ENCODE results near the gene LARGE2. TPM values are rescaled to one million over a fixed set of nuclear protein-coding genes. Genes with fewer than 3 reads are reported as not detected.
"Not testable (repeated sequence)": the region's sequence is repeated elsewhere in the genome, so short reads cannot be mapped to it uniquely, and the experiment has no call there.

Gene LARGE2
- total RNA-seq, 1 donor from 2014 or later: not detected

DNA sequence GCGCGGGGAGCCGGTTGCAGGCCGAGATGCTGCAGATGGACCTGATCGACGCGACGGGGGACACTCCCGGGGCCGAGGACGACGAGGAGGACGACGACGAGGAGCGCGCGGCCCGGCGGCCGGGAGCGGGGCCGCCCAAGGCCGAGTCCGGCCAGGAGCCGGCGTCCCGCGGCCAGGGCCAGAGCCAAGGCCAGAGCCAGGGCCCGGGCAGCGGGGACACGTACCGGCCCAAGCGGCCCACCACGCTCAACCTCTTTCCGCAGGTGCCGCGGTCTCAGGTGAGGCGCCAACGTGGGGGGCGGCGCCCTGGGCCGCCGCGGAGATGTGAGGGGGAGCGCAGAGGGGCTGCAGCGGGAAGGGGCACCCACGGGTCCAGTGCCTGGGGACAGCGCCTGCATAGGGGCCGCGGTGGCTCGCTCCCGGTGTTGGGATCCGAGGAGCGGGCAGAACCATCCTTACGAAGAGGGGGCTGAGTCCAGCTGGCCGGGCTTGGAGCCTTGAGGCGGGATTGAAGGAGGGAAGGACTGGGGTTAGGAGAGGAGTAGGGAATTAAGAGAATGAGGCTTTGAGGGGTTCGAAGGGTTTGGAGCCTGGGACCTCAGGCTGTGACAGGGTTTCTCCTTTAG lies 22.2 kb upstream of the LARGE2 start:
- intact Hi-C loops (cut with micrococcal nuclease); H3K27ac Mint-ChIP-seq; H3K4me1 Mint-ChIP-seq (ENCODE audit: low read depth); DNase-seq (ENCODE audit: low spot score); H3K36me3 Mint-ChIP-seq (ENCODE audit: low read depth); H3K9me3 Mint-ChIP-seq: not testable (repeated sequence)
- Mint-ChIP-seq H3K4me3 (peak overlapping the region; percentile 63), H3K27me3 (ENCODE audit: insufficient read depth) (peaks cover 30% of the 10 kb centered on the region)

DNA sequence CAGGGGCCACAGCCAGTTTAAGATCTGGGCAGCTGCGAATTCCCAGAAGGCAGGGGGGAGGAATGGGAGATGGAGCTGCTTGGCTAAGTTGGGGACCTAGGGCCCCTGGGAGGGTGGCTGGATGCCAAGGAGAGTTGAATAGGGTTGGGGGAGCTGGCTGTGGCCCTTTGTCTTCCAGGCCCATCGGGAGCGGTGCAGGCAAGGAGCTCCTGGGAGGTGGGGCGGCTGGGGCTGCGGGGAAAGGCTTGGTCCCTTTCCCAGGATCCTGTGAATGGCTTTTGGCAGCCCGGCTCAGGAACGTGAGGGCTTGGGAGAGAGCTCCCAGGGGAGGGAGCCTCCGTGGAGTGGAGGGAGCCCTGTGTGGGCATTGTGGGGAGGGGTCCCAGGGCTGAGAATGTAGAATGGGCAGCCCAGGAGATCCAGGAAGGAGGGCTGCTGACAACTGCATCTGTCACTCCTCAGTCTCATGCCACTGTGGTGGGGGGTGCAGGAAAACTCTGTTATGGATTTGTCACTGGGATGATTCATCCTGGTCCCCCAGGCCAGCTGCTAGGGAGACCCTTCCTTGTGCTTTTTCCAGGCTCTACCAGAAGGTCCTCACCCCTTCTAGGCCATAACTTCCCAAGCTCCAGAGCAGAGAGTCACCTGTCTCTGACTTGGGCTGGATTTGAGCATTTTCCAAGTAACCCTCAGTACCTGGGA lies 21.4 kb upstream of the LARGE2 start:
- Mint-ChIP-seq H3K4me1 (ENCODE audit: low read depth) (no peaks in the 10 kb centered on the region), H3K36me3 (ENCODE audit: low read depth) (no peaks in the 10 kb centered on the region), H3K9me3 (no peaks in the 10 kb centered on the region), H3K4me3 (peak overlapping the region; percentile 63), H3K27me3 (ENCODE audit: insufficient read depth) (peaks cover 28% of the 10 kb centered on the region), H3K27ac (no peak overlapping the region)
- no peak for DNase-seq (ENCODE audit: low spot score)
- intact Hi-C loops (cut with micrococcal nuclease): no loop called here

DNA sequence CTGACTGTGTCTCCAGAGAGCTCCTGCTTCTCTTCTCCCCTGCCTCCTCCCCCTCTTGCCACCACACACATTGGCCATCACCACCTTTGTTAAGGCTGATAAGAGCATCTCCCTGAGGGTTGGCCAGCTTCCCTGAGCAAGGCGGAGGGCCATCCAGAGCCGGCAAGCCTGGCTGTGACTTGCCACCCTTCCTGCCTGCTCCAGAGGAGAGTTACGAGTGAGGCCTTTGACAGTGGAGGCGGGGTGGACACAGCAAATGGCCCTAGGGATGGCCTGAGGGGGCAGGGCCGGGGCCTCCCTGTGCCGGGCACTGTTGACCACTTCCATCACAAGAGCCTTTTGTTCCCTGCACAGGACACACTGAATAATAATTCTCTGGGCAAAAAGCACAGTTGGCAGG lies 20.8 kb upstream of the LARGE2 start:
- intact Hi-C loops (cut with micrococcal nuclease): no loop called here
- no peaks in the 10 kb centered on the region for H3K36me3 Mint-ChIP-seq (ENCODE audit: low read depth)
- no peaks in the 10 kb centered on the region for H3K4me1 Mint-ChIP-seq (ENCODE audit: low read depth)
- H3K27ac Mint-ChIP-seq: no peak overlapping the region
- DNase-seq (ENCODE audit: low spot score): no peak
- no peaks in the 10 kb centered on the region for H3K9me3 Mint-ChIP-seq
- H3K4me3 Mint-ChIP-seq: no peak overlapping the region
- peaks cover 24% of the 10 kb centered on the region for H3K27me3 Mint-ChIP-seq (ENCODE audit: insufficient read depth)

DNA sequence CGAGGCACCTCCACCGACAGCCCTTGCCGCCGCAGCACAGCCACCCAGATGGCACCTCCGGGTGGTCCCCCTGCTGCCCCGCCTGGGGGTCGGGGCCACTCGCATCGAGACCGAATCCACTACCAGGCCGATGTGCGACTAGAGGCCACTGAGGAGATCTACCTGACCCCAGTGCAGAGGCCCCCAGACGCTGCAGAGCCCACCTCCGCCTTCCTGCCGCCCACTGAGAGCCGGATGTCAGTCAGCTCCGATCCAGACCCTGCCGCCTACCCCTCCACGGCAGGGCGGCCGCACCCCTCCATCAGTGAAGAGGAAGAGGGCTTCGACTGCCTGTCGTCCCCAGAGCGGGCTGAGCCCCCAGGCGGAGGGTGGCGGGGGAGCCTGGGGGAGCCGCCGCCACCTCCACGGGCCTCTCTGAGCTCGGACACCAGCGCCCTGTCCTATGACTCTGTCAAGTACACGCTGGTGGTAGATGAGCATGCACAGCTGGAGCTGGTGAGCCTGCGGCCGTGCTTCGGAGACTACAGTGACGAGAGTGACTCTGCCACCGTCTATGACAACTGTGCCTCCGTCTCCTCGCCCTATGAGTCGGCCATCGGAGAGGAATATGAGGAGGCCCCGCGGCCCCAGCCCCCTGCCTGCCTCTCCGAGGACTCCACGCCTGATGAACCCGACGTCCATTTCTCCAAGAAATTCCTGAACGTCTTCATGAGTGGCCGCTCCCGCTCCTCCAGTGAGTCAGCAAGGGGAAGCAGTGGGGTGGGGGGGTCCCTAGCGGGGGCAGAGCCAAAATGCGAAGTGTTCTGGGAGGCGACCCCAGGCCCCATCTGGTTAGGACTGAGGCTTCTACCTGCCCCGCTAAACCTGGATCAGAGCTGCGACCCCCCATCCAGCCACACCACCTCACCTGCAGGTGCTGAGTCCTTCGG lies 19.7 kb upstream of the LARGE2 start:
- Mint-ChIP-seq H3K4me1 (ENCODE audit: low read depth) (no peaks in the 10 kb centered on the region), H3K4me3 (no peak overlapping the region), H3K9me3 (no peaks in the 10 kb centered on the region), H3K27ac (no peak overlapping the region), H3K36me3 (ENCODE audit: low read depth) (no peaks in the 10 kb centered on the region), H3K27me3 (ENCODE audit: insufficient read depth) (peaks cover 24% of the 10 kb centered on the region)
- intact Hi-C loops (cut with micrococcal nuclease): no loop called here
- no peak for DNase-seq (ENCODE audit: low spot score)

DNA sequence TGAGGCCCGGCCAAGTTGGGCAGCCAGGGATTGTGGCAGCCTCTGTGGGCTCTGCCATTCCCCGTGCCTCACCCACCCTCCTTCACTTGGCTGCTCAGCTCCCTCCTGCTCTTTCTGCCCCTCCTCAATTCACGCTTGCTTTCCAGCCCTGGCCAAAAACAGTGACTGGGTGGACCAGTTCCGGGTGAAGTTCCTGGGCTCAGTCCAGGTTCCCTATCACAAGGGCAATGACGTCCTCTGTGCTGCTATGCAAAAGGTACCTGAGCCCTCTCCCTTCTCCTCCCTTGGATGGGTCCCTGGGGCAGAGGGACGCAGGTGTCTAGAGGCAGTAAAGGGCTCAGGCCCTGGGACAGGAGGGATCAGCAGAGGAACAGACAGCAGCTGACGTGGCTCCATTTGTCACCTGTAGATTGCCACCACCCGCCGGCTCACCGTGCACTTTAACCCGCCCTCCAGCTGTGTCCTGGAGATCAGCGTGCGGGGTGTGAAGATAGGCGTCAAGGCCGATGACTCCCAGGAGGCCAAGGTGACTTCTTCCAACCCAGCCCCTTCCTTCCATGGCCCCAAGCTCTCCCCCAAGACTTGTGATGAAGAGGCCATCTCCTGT lies 18.0 kb upstream of the LARGE2 start:
- Mint-ChIP-seq H3K27me3 (ENCODE audit: insufficient read depth) (peaks cover 13% of the 10 kb centered on the region), H3K36me3 (ENCODE audit: low read depth) (no peaks in the 10 kb centered on the region), H3K4me3 (no peak overlapping the region), H3K27ac (no peak overlapping the region), H3K9me3 (no peaks in the 10 kb centered on the region), H3K4me1 (ENCODE audit: low read depth) (no peaks in the 10 kb centered on the region)
- intact Hi-C loops (cut with micrococcal nuclease): no loop called here
- no peak for DNase-seq (ENCODE audit: low spot score)

DNA sequence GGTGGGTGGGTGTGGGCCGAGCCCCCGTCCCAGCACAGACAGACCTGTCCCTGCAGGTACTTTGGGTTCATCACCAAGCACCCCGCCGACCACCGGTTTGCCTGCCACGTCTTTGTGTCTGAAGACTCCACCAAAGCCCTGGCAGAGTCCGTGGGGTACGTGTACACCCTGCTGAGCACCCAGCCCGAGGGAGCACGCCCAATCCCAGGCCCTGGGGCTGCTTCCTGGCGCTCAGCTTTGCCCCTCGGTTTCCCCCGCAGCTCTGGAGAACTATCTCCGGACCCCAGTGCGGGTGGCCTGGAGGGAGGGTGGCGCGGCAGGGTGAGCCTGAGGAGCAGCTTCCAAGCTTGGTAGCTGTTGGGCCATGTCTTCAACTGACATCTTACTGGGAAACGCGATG lies 17.4 kb upstream of the LARGE2 start:
- Mint-ChIP-seq H3K4me1 (ENCODE audit: low read depth) (no peaks in the 10 kb centered on the region), H3K9me3 (no peaks in the 10 kb centered on the region), H3K36me3 (ENCODE audit: low read depth) (no peaks in the 10 kb centered on the region), H3K27ac (no peak overlapping the region), H3K4me3 (no peak overlapping the region), H3K27me3 (ENCODE audit: insufficient read depth) (peaks cover 13% of the 10 kb centered on the region)
- intact Hi-C loops (cut with micrococcal nuclease): no loop called here
- DNase-seq (ENCODE audit: low spot score): no peak

DNA sequence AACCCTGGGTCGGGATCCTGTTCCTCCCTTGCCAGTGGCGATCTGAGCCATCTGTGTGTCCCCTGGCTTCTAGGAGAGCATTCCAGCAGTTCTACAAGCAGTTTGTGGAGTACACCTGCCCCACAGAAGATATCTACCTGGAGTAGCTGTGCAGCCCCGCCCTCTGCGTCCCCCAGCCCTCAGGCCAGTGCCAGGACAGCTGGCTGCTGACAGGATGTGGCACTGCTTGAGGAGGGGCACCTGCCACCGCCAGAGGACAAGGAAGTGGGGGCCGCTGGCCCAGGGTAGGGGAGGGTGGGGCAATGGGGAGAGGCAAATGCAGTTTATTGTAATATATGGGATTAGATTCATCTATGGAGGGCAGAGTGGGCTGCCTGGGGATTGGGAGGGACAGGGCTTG lies 16.9 kb upstream of the LARGE2 start:
- intact Hi-C loops (cut with micrococcal nuclease): not testable (repeated sequence)
- H3K27me3 Mint-ChIP-seq (ENCODE audit: insufficient read depth): peaks cover 11% of the 10 kb centered on the region

DNA sequence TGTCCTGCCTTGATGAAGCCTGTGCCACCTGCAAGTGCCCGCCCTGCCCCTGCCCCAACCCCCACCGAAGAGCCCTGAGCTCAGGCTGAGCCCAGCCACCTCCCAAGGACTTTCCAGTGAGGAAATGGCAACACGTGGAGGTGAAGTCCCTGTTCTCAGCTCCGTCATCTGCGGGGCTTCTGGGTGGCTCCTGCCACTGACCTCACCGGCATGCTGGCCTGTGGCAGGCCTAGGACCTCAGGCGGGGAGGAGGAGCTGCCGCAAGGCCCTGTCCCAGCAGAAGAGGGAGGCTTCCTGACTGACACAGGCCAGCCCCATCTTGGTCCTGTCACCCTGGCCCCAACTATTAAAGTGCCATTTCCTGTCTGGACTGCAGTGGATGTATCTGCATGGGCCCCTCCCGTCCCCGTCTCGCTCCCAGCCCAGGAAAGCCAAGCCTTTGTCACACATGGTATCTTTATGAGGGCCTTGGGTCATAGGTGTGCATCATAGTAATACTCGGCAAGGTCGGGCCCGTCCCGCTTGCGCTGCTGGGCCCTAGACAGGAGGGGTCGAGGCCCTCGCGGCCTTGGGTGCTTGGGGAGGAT lies 16.3 kb upstream of the LARGE2 start:
- H3K9me3 Mint-ChIP-seq: no peaks in the 10 kb centered on the region
- H3K4me1 Mint-ChIP-seq (ENCODE audit: low read depth): no peaks in the 10 kb centered on the region
- H3K27ac Mint-ChIP-seq: no peak overlapping the region
- intact Hi-C loops (cut with micrococcal nuclease): no loop called here
- peaks cover 5% of the 10 kb centered on the region for H3K27me3 Mint-ChIP-seq (ENCODE audit: insufficient read depth)
- DNase-seq (ENCODE audit: low spot score): no peak
- peaks cover 2% of the 10 kb centered on the region for H3K36me3 Mint-ChIP-seq (ENCODE audit: low read depth)
- no peak overlapping the region for H3K4me3 Mint-ChIP-seq

More for the DNA sequence above, 16.9 kb upstream of the LARGE2 start:
- not testable (repeated sequence) for H3K9me3 Mint-ChIP-seq; H3K4me3 Mint-ChIP-seq; DNase-seq (ENCODE audit: low spot score); H3K4me1 Mint-ChIP-seq (ENCODE audit: low read depth); H3K27ac Mint-ChIP-seq; H3K36me3 Mint-ChIP-seq (ENCODE audit: low read depth)

DNA sequence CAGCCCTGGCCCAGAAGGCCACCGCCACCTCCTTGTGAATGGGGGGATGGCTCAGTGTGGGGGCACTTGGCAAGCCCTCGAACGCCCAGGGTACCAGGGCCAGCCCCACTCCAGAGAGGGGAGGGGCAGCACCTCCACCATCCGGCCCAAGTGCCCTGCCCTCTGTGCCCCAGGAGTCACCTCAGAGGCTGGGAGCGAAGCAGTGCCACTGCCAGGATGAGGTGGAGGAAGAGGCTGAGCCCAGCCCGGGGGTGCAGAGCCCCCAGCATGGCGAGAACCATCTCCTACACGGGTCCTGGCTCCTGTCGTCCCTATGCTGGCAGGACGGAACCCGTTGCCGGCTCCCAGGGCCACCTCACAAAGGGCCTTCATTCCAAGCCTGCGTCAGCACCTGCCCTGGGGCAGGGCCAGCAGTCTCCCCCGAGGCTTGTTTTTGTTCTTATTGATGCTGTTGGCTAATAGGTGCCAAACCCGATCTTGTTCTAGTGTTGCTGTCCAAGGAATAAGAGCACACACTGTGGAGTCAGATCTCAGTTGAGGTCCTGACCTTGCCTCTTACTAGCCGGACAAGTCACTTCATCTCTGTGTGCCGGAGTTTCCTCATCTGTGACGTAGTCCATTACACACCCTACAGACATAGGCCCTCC lies 15.4 kb upstream of the LARGE2 start, which contains the start of gene FREY1:
Gene FREY1, minus strand, starts transcription at position 307 of the 647 bp plus-strand sequence. Its CDS starts 26 bp downstream, at position 281.
- H3K27me3 Mint-ChIP-seq (ENCODE audit: insufficient read depth): no peaks in the 10 kb centered on the region
- no peaks in the 10 kb centered on the region for H3K4me1 Mint-ChIP-seq (ENCODE audit: low read depth)
- no peak for DNase-seq (ENCODE audit: low spot score)
- peaks cover 3% of the 10 kb centered on the region for H3K36me3 Mint-ChIP-seq (ENCODE audit: low read depth)
- intact Hi-C loops (cut with micrococcal nuclease): no loop called here
- no peak within 1 kb of the TSS for H3K27ac Mint-ChIP-seq
- H3K9me3 Mint-ChIP-seq: no peaks in the 10 kb centered on the region
- H3K4me3 Mint-ChIP-seq: no peak within 1 kb of the TSS

DNA sequence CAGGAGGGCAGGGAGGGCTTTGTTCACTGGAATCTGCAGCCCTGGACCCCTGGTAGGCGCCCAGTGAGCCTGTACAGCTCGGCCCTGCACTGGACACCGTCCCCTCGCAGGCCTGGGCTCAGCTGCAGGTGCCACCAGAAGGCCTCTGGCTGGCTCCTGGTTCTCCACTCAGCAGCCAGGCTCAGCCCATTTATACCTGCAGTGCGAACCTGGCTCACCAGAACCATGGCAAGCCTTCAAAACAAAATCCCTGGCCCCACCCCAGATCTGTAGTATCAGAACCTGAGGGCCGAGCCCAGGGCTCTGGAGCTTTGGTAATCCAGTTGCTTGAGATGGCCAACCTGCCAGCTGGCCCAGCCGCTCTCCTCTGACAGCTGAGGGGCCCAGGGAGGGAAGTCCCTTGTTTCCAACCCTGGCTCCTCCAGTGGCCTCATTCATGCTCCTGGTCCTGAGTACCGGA lies 14.5 kb upstream of the LARGE2 start:
- no peak overlapping the region for H3K27ac Mint-ChIP-seq
- no peaks in the 10 kb centered on the region for H3K4me1 Mint-ChIP-seq (ENCODE audit: low read depth)
- DNase-seq (ENCODE audit: low spot score): no peak
- no peaks in the 10 kb centered on the region for H3K9me3 Mint-ChIP-seq
- intact Hi-C loops (cut with micrococcal nuclease): no loop called here
- H3K4me3 Mint-ChIP-seq: no peak overlapping the region
- no peaks in the 10 kb centered on the region for H3K27me3 Mint-ChIP-seq (ENCODE audit: insufficient read depth)
- H3K36me3 Mint-ChIP-seq (ENCODE audit: low read depth): peaks cover 3% of the 10 kb centered on the region

DNA sequence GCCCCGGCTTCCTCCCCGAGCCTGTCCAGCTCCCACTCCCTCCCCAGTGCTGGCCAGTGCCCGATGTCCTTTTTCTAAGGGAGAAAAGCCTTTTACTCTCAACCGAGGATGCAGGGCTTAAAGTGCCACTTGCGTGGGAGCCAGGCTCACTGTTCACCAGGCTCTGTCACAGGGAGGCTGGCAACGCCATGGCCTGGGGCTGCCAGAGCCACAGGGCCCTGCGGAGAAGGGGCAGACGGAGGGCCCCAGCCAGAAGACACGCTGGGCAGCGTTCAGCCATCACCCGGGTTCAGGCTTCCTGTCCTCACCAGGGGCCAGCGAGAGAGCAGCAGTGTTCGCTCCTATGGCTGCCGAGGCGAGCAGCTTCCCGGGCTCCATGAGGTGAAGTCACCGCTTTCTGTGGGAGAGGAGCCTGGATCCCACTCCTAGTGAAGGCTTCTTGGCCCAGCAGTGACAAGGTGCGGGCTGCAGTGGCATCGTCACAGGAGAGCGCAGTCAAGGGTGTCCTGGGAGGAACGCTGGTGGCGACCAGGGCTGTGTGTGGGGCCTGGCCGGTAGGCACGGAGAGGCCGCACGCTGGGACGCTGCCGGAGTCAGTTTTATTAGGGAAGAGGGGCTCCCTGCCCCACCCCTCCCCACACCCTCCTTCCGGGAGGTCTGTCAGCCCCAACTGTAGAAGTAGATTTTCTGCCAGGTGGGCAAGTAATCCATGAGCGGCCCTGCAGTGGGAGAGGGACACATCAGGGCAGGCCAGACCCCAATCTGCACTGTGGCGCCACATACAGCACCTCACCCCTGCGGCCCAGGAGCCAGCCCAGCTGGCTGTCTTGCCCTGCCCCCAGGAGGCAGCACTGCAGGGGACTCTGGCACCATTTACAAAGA lies 12.6 kb upstream of the LARGE2 start:
- Mint-ChIP-seq H3K4me1 (ENCODE audit: low read depth) (no peaks in the 10 kb centered on the region), H3K27me3 (ENCODE audit: insufficient read depth) (no peaks in the 10 kb centered on the region), H3K36me3 (ENCODE audit: low read depth) (peaks cover 5% of the 10 kb centered on the region), H3K27ac (no peak overlapping the region), H3K4me3 (no peak overlapping the region), H3K9me3 (no peaks in the 10 kb centered on the region)
- intact Hi-C loops (cut with micrococcal nuclease): no loop called here
- DNase-seq (ENCODE audit: low spot score): no peak

Measured in activated T-helper 1 cell treated with anti-CD3 and anti-CD28 coated beads, Interleukin-12 subunit alpha, Interleukin-12 subunit beta, Interleukin-2, Interleukin-4 antibody, amounts not matched to agents 30 ng/mL and 10 ng/mL and 1 ng/mL, durations not matched to agents 14 hours and 24 hours and 36 hours (primary cell).